ENCODE measurements around the gene CLPTM1L.

- TF ChIP-seq NCOA1 (IDR thresholded peaks at IDR 0.05; ENCODE audit: low read depth) (no peak), BRCA1 (IDR thresholded peaks at IDR 0.05) (no peak), BRCA1 (CRISPR knock-in tag; IDR thresholded peaks at IDR 0.05) (no peak), ZKSCAN8 (CRISPR knock-in tag; IDR thresholded peaks at IDR 0.05) (no peak), ZNF280A (IDR thresholded peaks at IDR 0.05; ENCODE audit: low read depth, partially characterized antibody) (no peak), RAD51 (IDR thresholded peaks at IDR 0.05; ENCODE audit: borderline replicate concordance, low read depth) (no peak), GATA2 (CRISPR knock-in tag; IDR thresholded peaks at IDR 0.05) (no peak), CEBPB (tag; IDR thresholded peaks at IDR 0.05) (no peak), ZNF830 (CRISPR knock-in tag; IDR thresholded peaks at IDR 0.05) (no peak), VEZF1 (CRISPR knock-in tag; IDR thresholded peaks at IDR 0.05) (no peak), DMBX1 (CRISPR knock-in tag; IDR thresholded peaks at IDR 0.05; ENCODE audit: borderline replicate concordance) (no peak), POLR2A (conservative IDR thresholded peaks at IDR 0.05) (no peak), TGIF2 (CRISPR knock-in tag; IDR thresholded peaks at IDR 0.05) (no peak), ZNF318 (IDR thresholded peaks at IDR 0.05; ENCODE audit: borderline replicate concordance in 1 of 2, low read depth in 1 of 2) (no peak)
Measured at GRCh38 chr5:1297243-1297642, 47.7 kb downstream of the CLPTM1L start.

Data from K562 (cell line).